Tibial nerve (tissue), 4 donors: ENCODE measurements around the gene TMEM167A. TPM values are rescaled to one million over a fixed set of nuclear protein-coding genes. Genes with fewer than 3 reads are reported as not detected.

Experiments
- DNase-seq, 2 donors: peaks; one replicate each; pipeline ENCODE4 v3.0.0-alpha.2; 2019; ENCODE audit warnings: low spot score in 2 of 2
- H3K27ac ChIP-seq, 4 donors: fragments of 200-600 bp; sonication (generic) in 3 of 4; one replicate each; pipeline ENCODE4 v1.5.1; 2017 to 2019; ENCODE audit warnings: mild to moderate bottlenecking in 1 of 4
- H3K27me3 ChIP-seq, 2 donors: fragments of 200-600 bp; sonication (generic) in 1 of 2; one replicate each; pipeline versions ENCODE4 v1.5.1 to v1.6.0; 2017 to 2019
- H3K36me3 ChIP-seq, 3 donors: fragments of 200-600 bp; sonication (generic); one replicate each; pipeline ENCODE4 v1.5.1; 2018 to 2019
- H3K4me1 ChIP-seq, 4 donors: fragments of 200-600 bp; sonication (generic) in 3 of 4; one replicate each; pipeline ENCODE4 v1.5.1; 2017 to 2019
- H3K4me3 ChIP-seq, 4 donors: fragments of 200-600 bp; sonication (generic) in 3 of 4; one replicate each; pipeline ENCODE4 v1.5.1; 2017 to 2019; ENCODE audit warnings: mild to moderate bottlenecking in 1 of 4, moderate library complexity in 1 of 4
- H3K9me3 ChIP-seq, 4 donors: fragments of 200-600 bp; sonication (generic) in 3 of 4; one replicate each; pipeline ENCODE4 v1.5.1; 2017 to 2019
- EP300 ChIP-seq, 2 donors: sonication (generic); formaldehyde crosslinking; IDR thresholded peaks; one replicate each; pipeline ENCODE4 v1.6.1; 2017; ENCODE audit warnings: antibody characterized with exemption in 2 of 2, mild to moderate bottlenecking in 1 of 2
- POLR2A ChIP-seq, 2 donors: fragments of 450-650 bp; IDR thresholded peaks; one replicate each; pipeline ENCODE4 v1.6.1; 2017; ENCODE audit warnings: antibody characterized with exemption in 2 of 2, mild to moderate bottlenecking in 2 of 2, moderate library complexity in 2 of 2
- WGBS, 2 donors: methylation state at CpG; one replicate each; pipeline ENCODE4 v1.1.5; 2018; 5-methylcytosine and 5-hydroxymethylcytosine counted together
- total RNA-seq, 4 donors: library from RNA; depleted of rRNA; stranded (reverse); fragments of >200 nt; gene quantifications; one replicate each; pipeline ENCODE4 v1.1.0, GENCODE V29; 2016
- TF ChIP-seq, protein P1 (sequence below), 5 experiments: fragments of 200-600 bp in 3 of 5; fragments of 450-650 bp in 2 of 5; sonication (generic) in 3 of 5; IDR thresholded peaks; one replicate each; pipeline ENCODE4 v1.5.1; 2016 to 2019; ENCODE audit warnings: antibody characterized with exemption in 5 of 5, mild to moderate bottlenecking in 3 of 5, moderate library complexity in 2 of 5

The TMEM167A gene
- total RNA-seq, 4 donors from 2014 or later, result 27.8 to 44.6 (median 35.4) TPM

GRCh38 chr5:83036991-83037575 is 40.1 kb downstream of the TMEM167A start:
- WGBS, 2 donors, result 33 to 44% methylated on average over 4 of the region's 4 CpGs
- H3K4me3 ChIP-seq, result no peak overlapping the region
- H3K9me3 ChIP-seq, result no peaks in the 10 kb centered on the region
- no peak overlapping the region for H3K27ac ChIP-seq
- DNase-seq, result no peak
- TF ChIP-seq, protein P1, sequence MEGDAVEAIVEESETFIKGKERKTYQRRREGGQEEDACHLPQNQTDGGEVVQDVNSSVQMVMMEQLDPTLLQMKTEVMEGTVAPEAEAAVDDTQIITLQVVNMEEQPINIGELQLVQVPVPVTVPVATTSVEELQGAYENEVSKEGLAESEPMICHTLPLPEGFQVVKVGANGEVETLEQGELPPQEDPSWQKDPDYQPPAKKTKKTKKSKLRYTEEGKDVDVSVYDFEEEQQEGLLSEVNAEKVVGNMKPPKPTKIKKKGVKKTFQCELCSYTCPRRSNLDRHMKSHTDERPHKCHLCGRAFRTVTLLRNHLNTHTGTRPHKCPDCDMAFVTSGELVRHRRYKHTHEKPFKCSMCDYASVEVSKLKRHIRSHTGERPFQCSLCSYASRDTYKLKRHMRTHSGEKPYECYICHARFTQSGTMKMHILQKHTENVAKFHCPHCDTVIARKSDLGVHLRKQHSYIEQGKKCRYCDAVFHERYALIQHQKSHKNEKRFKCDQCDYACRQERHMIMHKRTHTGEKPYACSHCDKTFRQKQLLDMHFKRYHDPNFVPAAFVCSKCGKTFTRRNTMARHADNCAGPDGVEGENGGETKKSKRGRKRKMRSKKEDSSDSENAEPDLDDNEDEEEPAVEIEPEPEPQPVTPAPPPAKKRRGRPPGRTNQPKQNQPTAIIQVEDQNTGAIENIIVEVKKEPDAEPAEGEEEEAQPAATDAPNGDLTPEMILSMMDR (IDR thresholded peaks at IDR 0.05), result no peak
- TF ChIP-seq POLR2A (IDR thresholded peaks at IDR 0.05) (no peak), EP300 (IDR thresholded peaks at IDR 0.05) (no peak)
- no peaks in the 10 kb centered on the region for H3K27me3 ChIP-seq
- H3K4me1 ChIP-seq, result peaks cover 0 to 15% (median 0%) of the 10 kb centered on the region in 4 donors
- no peaks in the 10 kb centered on the region for H3K36me3 ChIP-seq

DNA sequence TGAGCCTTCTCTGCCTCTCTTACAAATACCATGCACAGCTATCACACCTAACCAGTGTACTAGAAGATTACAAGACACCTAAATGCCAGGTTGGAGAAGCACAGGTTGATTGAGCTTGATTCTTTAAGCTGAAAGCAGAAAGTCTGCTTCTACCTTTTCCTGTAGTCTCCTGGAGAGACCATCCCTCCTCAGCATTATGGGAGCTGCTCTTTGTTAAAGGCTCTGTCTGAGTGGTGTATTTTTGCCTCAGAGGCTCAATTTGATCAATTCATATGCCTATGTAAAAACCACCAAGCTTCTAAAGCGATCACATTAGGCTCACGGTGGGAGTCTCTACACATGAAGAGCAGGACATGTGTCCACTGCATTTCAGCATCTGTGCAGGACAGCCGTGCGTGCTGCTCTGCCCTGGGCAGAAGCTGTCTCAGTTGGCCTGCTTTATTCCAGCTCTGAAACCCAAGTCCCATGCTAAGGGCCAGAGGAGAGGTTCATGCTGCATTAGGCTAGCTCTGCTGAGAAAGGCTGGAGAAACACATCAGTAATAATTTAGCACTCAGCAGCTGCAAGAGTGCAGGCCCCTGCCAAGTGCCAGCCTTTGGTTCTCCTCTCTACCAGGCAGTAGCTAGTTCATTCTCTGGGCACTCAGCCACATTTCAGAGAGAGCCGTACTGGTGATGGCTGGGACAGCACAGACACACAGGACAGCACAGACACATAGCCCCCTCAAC is 41.7 kb downstream of the TMEM167A start:
- no peak overlapping the region for H3K27ac ChIP-seq
- TF ChIP-seq, protein P1 (IDR thresholded peaks at IDR 0.05), result no peak
- TF ChIP-seq EP300 (IDR thresholded peaks at IDR 0.05), result no peak
- no peak for DNase-seq
- H3K27me3 ChIP-seq, result no peaks in the 10 kb centered on the region
- H3K9me3 ChIP-seq, result no peaks in the 10 kb centered on the region
- WGBS, 2 donors, result 66 to 71% methylated on average over 5 of the region's 5 CpGs
- H3K4me1 ChIP-seq, result peaks cover 0 to 21% (median 0%) of the 10 kb centered on the region in 4 donors
- H3K36me3 ChIP-seq, result no peaks in the 10 kb centered on the region
- H3K4me3 ChIP-seq, result no peak overlapping the region

DNA sequence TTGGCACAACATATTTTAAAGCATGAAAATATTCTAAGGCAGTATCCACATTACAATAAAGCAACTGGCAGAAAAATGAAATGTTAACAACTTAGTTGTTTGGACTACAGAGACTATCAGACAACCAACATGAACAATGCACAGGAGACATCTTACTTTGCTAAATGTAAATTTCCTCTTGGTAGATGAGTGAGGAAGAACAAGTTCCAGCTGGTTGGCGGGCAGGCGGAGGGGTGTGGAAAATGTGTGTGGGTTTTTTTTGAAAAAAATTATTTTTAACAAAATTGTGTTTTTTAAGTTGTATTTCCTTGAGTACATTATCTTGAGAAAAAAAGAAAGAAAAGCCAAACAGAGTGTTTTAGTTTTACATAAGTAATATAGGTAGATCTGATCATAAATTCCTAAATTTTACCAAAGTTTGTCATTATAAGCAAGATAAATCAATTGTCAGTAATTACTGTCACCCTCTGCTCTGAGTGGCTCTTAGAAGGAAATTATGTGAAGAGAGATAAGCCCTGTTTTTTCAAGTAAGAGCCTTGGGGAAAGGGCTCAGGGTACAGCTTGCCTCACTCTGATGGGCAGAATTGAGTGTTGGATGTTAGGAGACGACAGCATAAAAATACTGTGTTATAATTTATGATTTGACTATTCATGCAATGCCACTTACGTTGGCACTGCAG is 42.5 kb downstream of the TMEM167A start:
- TF ChIP-seq EP300 (IDR thresholded peaks at IDR 0.05) (no peak), POLR2A (IDR thresholded peaks at IDR 0.05) (no peak)
- TF ChIP-seq, protein P1 (IDR thresholded peaks at IDR 0.05), result no peak
- DNase-seq, result no peak
- no peaks in the 10 kb centered on the region for H3K9me3 ChIP-seq
- no peak overlapping the region for H3K4me3 ChIP-seq
- no peaks in the 10 kb centered on the region for H3K27me3 ChIP-seq
- peaks cover 0 to 25% (median 0%) of the 10 kb centered on the region in 4 donors for H3K4me1 ChIP-seq
- no peak overlapping the region for H3K27ac ChIP-seq
- 94% methylated on average over 4 of the region's 4 CpGs for WGBS, 2 donors
- H3K36me3 ChIP-seq, result no peaks in the 10 kb centered on the region

DNA sequence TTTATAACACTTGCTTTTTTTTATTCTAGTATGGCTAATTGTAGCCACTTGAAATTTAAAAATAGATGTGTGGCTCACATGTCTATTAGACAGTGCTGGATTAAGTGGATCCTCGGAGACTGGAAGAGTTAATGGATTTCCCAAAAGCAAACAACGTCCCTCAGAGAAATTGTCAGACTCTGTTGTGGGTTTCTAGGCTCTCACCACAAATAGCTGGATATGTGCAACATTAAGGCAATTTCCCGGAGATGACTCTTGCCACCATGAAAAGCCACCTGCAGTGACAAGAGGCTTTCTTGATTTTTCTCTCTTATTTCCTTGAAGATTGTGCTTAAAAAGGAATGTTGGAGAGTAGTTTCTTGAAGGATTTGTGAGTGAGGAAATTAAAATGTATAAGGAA is 43.2 kb downstream of the TMEM167A start:
- WGBS, 2 donors, result 79 to 81% methylated on average over 3 of the region's 3 CpGs
- Histone ChIP-seq H3K9me3 (no peaks in the 10 kb centered on the region), H3K4me1 (peaks cover 0 to 25% (median 0%) of the 10 kb centered on the region in 4 donors), H3K27me3 (no peaks in the 10 kb centered on the region), H3K4me3 (no peak overlapping the region), H3K27ac (no peak overlapping the region), H3K36me3 (no peaks in the 10 kb centered on the region)
- DNase-seq, result no peak
- no peak for TF ChIP-seq EP300 (IDR thresholded peaks at IDR 0.05)
- no peak for TF ChIP-seq POLR2A (IDR thresholded peaks at IDR 0.05)
- TF ChIP-seq, protein P1 (IDR thresholded peaks at IDR 0.05), result no peak

DNA sequence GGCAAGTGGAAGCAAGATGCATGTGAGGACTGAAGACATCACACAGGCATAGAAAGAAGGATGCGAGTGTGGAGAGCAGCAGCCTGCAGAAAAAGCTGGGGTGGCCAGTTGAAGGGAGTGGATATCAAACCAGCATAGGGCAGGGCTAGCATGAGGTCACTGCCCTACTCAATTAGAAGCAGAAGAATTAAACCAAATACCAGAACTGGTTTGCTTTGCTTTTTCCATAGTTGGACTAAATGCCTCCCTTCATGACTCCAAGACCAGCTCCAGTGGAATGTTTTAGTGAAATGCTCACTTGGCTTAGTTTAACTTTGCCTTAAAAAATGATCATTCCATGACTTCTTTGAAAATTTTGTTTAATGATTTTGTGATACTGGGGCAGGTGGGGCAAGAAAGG is 45.8 kb downstream of the TMEM167A start:
- 48 to 63% methylated on average over 1 of the region's 1 CpG for WGBS, 2 donors
- H3K27ac ChIP-seq, result no peak overlapping the region
- peaks cover 0 to 26% (median 0%) of the 10 kb centered on the region in 4 donors for H3K4me1 ChIP-seq
- no peak for TF ChIP-seq POLR2A (IDR thresholded peaks at IDR 0.05)
- TF ChIP-seq, protein P1 (IDR thresholded peaks at IDR 0.05), result no peak
- TF ChIP-seq EP300 (IDR thresholded peaks at IDR 0.05), result no peak
- H3K36me3 ChIP-seq, result no peaks in the 10 kb centered on the region
- H3K4me3 ChIP-seq, result no peak overlapping the region
- no peak for DNase-seq
- no peaks in the 10 kb centered on the region for H3K9me3 ChIP-seq
- H3K27me3 ChIP-seq, result no peaks in the 10 kb centered on the region
